Karpas-422 (cell line): ENCODE data around the gene FMNL2. TPM values are rescaled to one million over a fixed set of nuclear protein-coding genes. Genes with fewer than 3 reads are reported as not detected.
A peak's percentile ranks its signal among the peaks of the same experiment; 100 is the strongest.

Experiments used
- DNase-seq: peaks from one replicate; pipeline ENCODE4 v3.0.0-alpha.2; 2015
- H2AFZ ChIP-seq: fragments of 200-600 bp; sonication (generic); 2 replicates; pipeline ENCODE4 v1.6.1; 2014; ENCODE audit warnings: antibody characterized with exemption, low read length, mixed read lengths
- H3K27ac ChIP-seq: fragments of 200-600 bp; sonication (generic); 2 replicates; pipeline ENCODE4 v1.5.1; 2014; ENCODE audit warnings: mild to moderate bottlenecking, low read length, moderate library complexity
- H3K27me3 ChIP-seq: fragments of 200-600 bp; sonication (generic); 2 replicates; pipeline ENCODE4 v1.6.1; 2014; ENCODE audit warnings: low read length, mixed read lengths
- H3K36me3 ChIP-seq: fragments of 200-600 bp; sonication (generic); 2 replicates; pipeline ENCODE4 v1.6.1; 2014; ENCODE audit warnings: low read length, mixed read lengths; ENCODE audit not compliant: insufficient read depth
- H3K4me1 ChIP-seq: fragments of 200-600 bp; sonication (generic); 2 replicates; pipeline ENCODE4 v1.6.1; 2014; ENCODE audit warnings: mild to moderate bottlenecking, low read length, mixed read lengths
- H3K4me2 ChIP-seq: fragments of 200-600 bp; sonication (generic); 2 replicates; pipeline ENCODE4 v1.6.1; 2014; ENCODE audit warnings: low read length, low read depth, mild to moderate bottlenecking; ENCODE audit not compliant: poor library complexity, severe bottlenecking
- H3K4me3 ChIP-seq: fragments of 200-600 bp; sonication (generic); 2 replicates; pipeline ENCODE4 v1.5.1; 2014; ENCODE audit warnings: mild to moderate bottlenecking, antibody characterized with exemption, low read length, mixed read lengths
- H3K79me2 ChIP-seq: fragments of 200-600 bp; sonication (generic); 2 replicates; pipeline ENCODE4 v1.6.1; 2014; ENCODE audit warnings: mild to moderate bottlenecking, low read length, mixed read lengths
- H3K9ac ChIP-seq: fragments of 200-600 bp; sonication (generic); 2 replicates; pipeline ENCODE4 v1.6.0; 2014; ENCODE audit warnings: low read length
- H3K9me2 ChIP-seq: fragments of 200-600 bp; sonication (generic), shearing (Covaris generic); replicated peaks from 2 replicates; pipeline ENCODE4 v1.6.0; 2014; ENCODE audit warnings: mild to moderate bottlenecking, low read length, moderate library complexity; ENCODE audit not compliant: insufficient read depth
- H3K9me3 ChIP-seq: fragments of 300-700, 200-600 bp; sonication (generic); 2 replicates; pipeline ENCODE4 v1.6.1; 2014; ENCODE audit warnings: low read length, mixed read lengths
- H4K20me1 ChIP-seq: fragments of 200-600 bp; sonication (generic); 2 replicates; pipeline ENCODE4 v1.6.1; 2014; ENCODE audit warnings: mild to moderate bottlenecking, antibody characterized with exemption, low read length, low read depth; ENCODE audit not compliant: insufficient read depth
- total RNA-seq: library from RNA; depleted of rRNA; stranded (reverse); fragments of >200 nt; shearing (Covaris generic); gene quantifications from 2 replicates; pipeline ENCODE4 v1.2.3, GENCODE V29; 2014; ENCODE audit warnings: low replicate concordance

FMNL2 gene
- total RNA-seq, 1 experiment from 2014 or later, result 3.2 TPM

GRCh38 chr2:152646264-152646663 lies 311.3 kb downstream of the FMNL2 start:
- peaks cover 45% of the 10 kb centered on the region; the same call in 1 of the 2 replicates for H3K36me3 ChIP-seq
- no peaks in the 10 kb centered on the region for H3K9me3 ChIP-seq
- H2AFZ ChIP-seq, result no peak overlapping the region
- no peaks in the 10 kb centered on the region for H3K27me3 ChIP-seq
- H3K9ac ChIP-seq, result no peak overlapping the region
- no peak overlapping the region for H3K4me3 ChIP-seq
- H3K4me2 ChIP-seq, result no peak overlapping the region
- H3K9me2 ChIP-seq, result no peaks in the 10 kb centered on the region
- H4K20me1 ChIP-seq, result no peaks in the 10 kb centered on the region
- H3K79me2 ChIP-seq, result no peaks in the 10 kb centered on the region
- H3K27ac ChIP-seq, result no peak overlapping the region
- no peaks in the 10 kb centered on the region for H3K4me1 ChIP-seq
- no peak for DNase-seq

GRCh38 chr2:152646775-152647174 lies 311.8 kb downstream of the FMNL2 start:
- Histone ChIP-seq H3K9me2 (no peaks in the 10 kb centered on the region), H2AFZ (no peak overlapping the region), H3K27ac (no peak overlapping the region), H3K4me3 (no peak overlapping the region), H3K4me2 (no peak overlapping the region), H3K9ac (no peak overlapping the region), H3K79me2 (no peaks in the 10 kb centered on the region), H4K20me1 (no peaks in the 10 kb centered on the region), H3K9me3 (no peaks in the 10 kb centered on the region), H3K27me3 (no peaks in the 10 kb centered on the region), H3K36me3 (peaks cover 46% of the 10 kb centered on the region; the same call in 1 of the 2 replicates), H3K4me1 (no peaks in the 10 kb centered on the region)
- DNase-seq, result no peak

GRCh38 chr2:152647552-152647951 lies 312.6 kb downstream of the FMNL2 start:
- Histone ChIP-seq H3K4me2 (no peak overlapping the region), H3K79me2 (no peaks in the 10 kb centered on the region), H3K4me1 (no peaks in the 10 kb centered on the region), H3K9ac (no peak overlapping the region), H3K36me3 (peaks cover 54% of the 10 kb centered on the region; the same call in 1 of the 2 replicates), H3K27me3 (no peaks in the 10 kb centered on the region), H3K9me2 (no peaks in the 10 kb centered on the region), H2AFZ (no peak overlapping the region), H3K27ac (no peak overlapping the region), H3K9me3 (no peaks in the 10 kb centered on the region), H3K4me3 (no peak overlapping the region), H4K20me1 (no peaks in the 10 kb centered on the region)
- no peak for DNase-seq

GRCh38 chr2:152648336-152648735 lies 313.4 kb downstream of the FMNL2 start:
- peaks cover 60% of the 10 kb centered on the region; the same call in 1 of the 2 replicates for H3K36me3 ChIP-seq
- no peaks in the 10 kb centered on the region for H3K4me1 ChIP-seq
- H3K9me2 ChIP-seq, result no peaks in the 10 kb centered on the region
- H3K27me3 ChIP-seq, result no peaks in the 10 kb centered on the region
- no peaks in the 10 kb centered on the region for H3K79me2 ChIP-seq
- H3K27ac ChIP-seq, result no peak overlapping the region
- H2AFZ ChIP-seq, result no peak overlapping the region
- H3K4me2 ChIP-seq, result no peak overlapping the region
- peak; percentile 44 for DNase-seq
- no peak overlapping the region for H3K4me3 ChIP-seq
- no peak overlapping the region for H3K9ac ChIP-seq
- H4K20me1 ChIP-seq, result no peaks in the 10 kb centered on the region
- no peaks in the 10 kb centered on the region for H3K9me3 ChIP-seq

GRCh38 chr2:152649997-152650396 lies 315.0 kb downstream of the FMNL2 start:
- Histone ChIP-seq H3K27ac (no peak overlapping the region), H3K9ac (no peak overlapping the region), H3K4me2 (no peak overlapping the region), H3K9me2 (no peaks in the 10 kb centered on the region), H3K27me3 (no peaks in the 10 kb centered on the region), H2AFZ (no peak overlapping the region), H3K4me1 (no peaks in the 10 kb centered on the region), H3K4me3 (no peak overlapping the region), H3K36me3 (peaks cover 68% of the 10 kb centered on the region; the same call in 1 of the 2 replicates), H3K79me2 (no peaks in the 10 kb centered on the region), H3K9me3 (no peaks in the 10 kb centered on the region), H4K20me1 (no peaks in the 10 kb centered on the region)
- no peak for DNase-seq

GRCh38 chr2:152650768-152651371 lies 315.9 kb downstream of the FMNL2 start:
- Histone ChIP-seq H3K4me1 (no peaks in the 10 kb centered on the region), H3K4me2 (no peak overlapping the region), H3K36me3 (peaks cover 75% of the 10 kb centered on the region), H3K9me3 (no peaks in the 10 kb centered on the region), H3K27ac (no peak overlapping the region), H3K79me2 (no peaks in the 10 kb centered on the region), H3K4me3 (no peak overlapping the region), H2AFZ (no peak overlapping the region), H3K9ac (no peak overlapping the region), H3K9me2 (no peaks in the 10 kb centered on the region), H3K27me3 (no peaks in the 10 kb centered on the region), H4K20me1 (no peaks in the 10 kb centered on the region)
- no peak for DNase-seq

GRCh38 chr2:152651834-152652233 lies 316.9 kb downstream of the FMNL2 start:
- DNase-seq, result no peak
- Histone ChIP-seq H4K20me1 (no peaks in the 10 kb centered on the region), H3K4me2 (no peak overlapping the region), H3K9ac (no peak overlapping the region), H3K4me1 (no peaks in the 10 kb centered on the region), H3K36me3 (peaks cover 79% of the 10 kb centered on the region), H3K9me3 (no peaks in the 10 kb centered on the region), H2AFZ (no peak overlapping the region), H3K79me2 (peaks cover under 1% of the 10 kb centered on the region; the same call in 1 of the 2 replicates), H3K27ac (no peak overlapping the region), H3K4me3 (no peak overlapping the region), H3K9me2 (no peaks in the 10 kb centered on the region), H3K27me3 (no peaks in the 10 kb centered on the region)

- H3K9me3 ChIP-seq, result no peaks in the 10 kb centered on the region
- no peak overlapping the region for H3K4me2 ChIP-seq
- H2AFZ ChIP-seq, result no peak overlapping the region
- no peaks in the 10 kb centered on the region for H4K20me1 ChIP-seq
- H3K4me1 ChIP-seq, result no peaks in the 10 kb centered on the region
- peaks cover 9% of the 10 kb centered on the region; the same call in 1 of the 2 replicates for H3K79me2 ChIP-seq
- no peaks in the 10 kb centered on the region for H3K27me3 ChIP-seq
- no peak overlapping the region for H3K4me3 ChIP-seq
- peaks cover 88% of the 10 kb centered on the region for H3K36me3 ChIP-seq
- H3K9me2 ChIP-seq, result no peaks in the 10 kb centered on the region
- DNase-seq, result no peak
- H3K27ac ChIP-seq, result no peak overlapping the region
- no peak overlapping the region for H3K9ac ChIP-seq
These were observed 320.9 kb downstream of the FMNL2 start for GRCh38 chr2:152655880-152656279.
